Mucosa of gallbladder (tissue), 1 donor: ENCODE data around the gene SERPINB4. TPM values are rescaled to one million over a fixed set of nuclear protein-coding genes. Genes with fewer than 3 reads are reported as not detected.

Source experiments
- DNase-seq: peaks from one replicate; pipeline ENCODE4 v3.0.0-alpha.2; 2020; ENCODE audit warnings: low spot score
- total RNA-seq: library from RNA; stranded (reverse); gene quantifications from one replicate; pipeline ENCODE4 v1.2.1, GENCODE V29; 2021
- donor health status: DM: no; HTN: no; CAD: no.

The SERPINB4 gene
- total RNA-seq, 1 donor from 2014 or later, result not detected

- DNase-seq, result no peak
Measured at GRCh38 chr18:63627819-63628218, 16.2 kb downstream of the SERPINB4 start.

DNA sequence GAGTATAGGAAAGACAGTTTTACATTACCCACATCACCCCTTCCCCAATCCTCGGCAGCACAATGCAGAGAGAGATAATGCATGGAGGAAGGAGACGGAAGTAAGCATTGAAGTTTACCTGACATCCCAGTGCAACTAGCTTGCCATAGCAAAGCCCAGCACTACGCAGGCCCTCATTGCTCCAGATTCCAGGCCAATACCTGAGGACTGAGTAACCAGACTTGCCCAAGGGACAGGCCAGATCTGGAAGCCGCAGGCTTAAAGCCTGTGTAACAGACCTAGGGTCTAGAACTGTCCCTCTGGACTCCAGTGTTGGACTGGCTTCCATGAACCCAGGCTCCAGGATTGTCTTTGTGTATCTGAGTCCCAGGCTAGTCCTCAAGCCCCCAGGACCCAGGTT lies 17.6 kb downstream of the SERPINB4 start:
- no peak for DNase-seq

GRCh38 chr18:63624863-63625262 lies 19.2 kb downstream of the SERPINB4 start:
- no peak for DNase-seq

DNA sequence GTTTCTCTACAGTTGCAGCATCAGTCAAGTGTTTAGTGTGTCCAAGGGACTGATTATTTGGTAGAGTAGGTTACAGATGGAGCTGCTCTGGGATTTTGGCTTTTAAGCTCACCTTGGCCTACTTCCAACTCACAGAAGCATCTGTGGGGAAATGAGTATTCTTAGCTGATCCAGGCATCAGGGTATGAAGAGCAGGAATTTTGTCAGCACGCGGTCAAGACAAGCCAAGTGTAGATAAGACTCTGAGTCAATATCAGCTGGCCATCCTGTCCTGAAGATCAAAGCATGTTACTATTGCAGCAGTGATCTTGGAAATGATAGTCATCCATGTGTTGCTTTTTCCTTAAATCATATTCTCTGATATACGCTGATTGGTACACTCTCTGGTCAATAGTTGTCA lies 24.4 kb downstream of the SERPINB4 start:
- no peak for DNase-seq

DNA sequence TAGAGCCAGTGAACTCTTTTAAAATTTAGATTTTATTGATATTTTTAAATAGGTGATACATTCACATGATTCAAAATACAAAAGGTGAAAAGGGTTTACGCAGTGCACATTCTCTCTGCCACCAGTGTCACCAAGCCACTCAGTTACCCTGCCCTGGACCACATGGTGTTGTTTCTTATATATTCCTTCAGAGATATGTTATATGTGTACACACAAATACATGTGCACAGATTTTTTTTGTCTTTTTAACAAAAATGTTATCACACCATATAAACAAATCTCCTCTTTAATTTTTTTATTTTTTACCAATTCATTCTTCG lies 26.2 kb downstream of the SERPINB4 start:
- DNase-seq, result no peak

DNA sequence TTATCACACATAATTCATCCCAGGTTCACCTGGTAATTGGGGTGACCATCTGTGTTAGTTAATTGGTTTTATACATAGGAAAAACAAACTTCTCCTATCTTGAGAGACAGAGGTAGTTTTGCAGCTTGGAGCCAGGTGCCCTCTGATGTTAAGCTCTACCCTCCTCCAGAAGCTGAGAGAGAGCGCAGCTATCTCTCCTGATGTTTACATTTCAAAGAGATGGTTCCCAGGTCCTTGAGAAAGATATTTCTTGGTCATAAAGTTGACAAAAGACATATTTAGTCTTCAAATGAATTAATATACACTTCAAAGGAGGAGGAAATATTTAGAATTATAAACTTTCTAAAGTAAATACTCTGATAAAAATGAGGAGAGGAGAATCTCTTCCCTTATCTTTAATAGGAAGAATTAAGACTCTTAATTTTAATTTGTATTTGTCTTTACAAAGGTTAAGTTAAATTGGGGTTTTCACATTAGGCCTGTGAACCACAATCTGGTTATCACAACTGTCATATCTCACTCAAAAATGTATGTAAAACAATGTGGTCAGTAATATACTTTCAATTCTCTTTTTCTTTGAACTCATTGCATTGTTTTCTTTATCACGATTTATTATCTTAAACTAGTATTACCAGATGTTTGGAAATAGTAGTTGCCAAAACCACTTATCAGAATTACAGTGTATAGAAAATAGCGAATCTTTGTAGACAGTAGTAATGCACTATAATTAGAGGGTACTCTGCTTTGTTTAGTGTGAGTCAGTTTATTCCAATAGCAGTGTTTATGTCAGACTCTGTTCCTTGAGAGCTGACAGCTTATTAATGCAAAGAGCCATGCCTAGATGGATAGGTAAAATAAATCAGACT lies 26.8 kb downstream of the SERPINB4 start:
- no peak for DNase-seq

DNA sequence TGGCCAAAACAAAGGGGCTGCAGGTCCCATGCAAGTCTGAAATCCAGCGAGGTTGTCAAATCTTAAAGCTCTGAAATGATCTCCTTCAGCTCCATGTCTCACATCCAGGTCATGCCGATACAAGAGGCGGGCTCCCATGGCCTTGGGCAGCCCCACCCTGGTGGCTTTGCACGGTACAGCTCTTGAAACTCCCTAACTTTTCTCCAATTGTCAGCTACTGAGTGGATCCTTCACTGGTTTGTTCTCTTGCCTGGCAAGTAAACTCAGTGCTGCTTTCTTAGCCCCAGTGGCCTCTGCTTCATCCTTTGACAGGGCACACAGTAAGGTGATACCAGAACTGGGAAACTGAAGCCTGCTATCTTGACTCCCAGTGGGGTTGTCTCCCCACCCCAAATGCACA lies 30.6 kb downstream of the SERPINB4 start:
- no peak for DNase-seq

DNA sequence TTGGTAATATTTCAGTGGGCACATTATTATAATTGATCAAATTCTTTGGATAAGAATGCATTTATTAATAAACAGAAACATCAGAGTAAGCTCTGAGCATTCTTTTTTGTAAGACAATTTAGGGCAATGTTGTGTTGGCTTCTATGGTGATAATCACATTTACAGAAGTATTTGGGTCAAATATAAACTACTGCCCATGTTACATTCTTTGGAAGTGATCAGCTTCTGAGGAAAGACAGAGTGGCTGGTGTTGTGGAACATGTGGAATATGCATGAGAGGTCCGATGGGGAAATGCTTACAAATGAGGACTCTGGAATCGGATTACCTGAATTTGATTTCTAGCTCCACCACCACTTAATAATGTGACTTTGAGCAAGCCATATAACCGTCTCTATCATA lies 37.5 kb downstream of the SERPINB4 start:
- no peak for DNase-seq

DNA sequence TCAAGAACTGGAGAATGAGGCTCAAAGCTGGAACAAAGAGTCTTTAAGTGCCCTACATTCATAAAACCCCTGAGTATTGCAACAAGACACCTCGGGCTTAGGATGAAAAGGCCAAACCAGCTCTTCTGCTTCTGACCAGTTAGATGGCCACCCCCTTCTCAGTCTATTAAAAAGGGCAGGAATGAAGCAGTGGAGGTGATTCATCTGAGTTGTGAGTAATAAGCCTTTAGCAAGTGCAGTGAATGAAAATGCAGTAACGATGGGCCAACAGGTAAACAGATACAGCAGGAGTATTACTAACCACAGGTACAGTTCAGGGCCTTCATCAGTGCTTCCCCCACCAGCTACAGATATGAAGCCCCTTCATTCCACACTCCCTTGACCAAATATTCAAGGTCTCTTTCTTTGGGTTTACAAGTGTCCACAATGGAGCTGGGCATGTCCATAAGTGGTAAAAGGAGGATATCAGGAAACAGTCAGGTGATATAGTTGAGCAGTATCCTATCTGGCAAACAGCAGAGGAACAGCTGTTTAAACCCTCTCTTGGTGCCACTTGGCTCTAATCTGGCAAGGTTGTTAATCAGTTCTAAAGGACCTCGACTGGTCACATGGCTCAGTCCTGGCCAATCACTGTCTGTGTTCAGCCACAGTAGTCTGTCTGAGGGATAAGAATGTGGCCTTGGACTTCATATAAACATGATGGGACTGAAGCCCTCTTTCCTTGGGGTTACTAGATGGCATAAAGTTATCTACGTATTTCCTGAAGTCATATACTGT lies 39.1 kb downstream of the SERPINB4 start:
- DNase-seq, result no peak

DNA sequence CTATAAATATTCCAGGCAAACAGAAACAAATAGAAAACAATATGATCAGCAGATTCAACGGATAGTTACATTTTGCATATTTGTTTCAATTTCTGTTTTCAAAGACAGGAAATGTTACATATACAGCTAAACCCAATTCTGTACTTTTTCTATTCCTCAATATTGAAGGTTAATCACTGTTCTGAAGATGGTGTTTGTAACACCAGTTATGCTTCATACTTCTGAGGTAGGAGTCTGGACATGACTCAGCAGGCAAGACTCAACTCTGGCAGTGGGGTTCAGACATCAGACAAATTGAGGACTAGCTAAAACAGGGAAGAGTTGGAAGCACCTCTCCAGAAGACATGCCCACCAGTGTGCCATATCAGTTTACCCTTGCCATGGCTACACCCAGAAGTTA lies 40.3 kb downstream of the SERPINB4 start:
- DNase-seq, result no peak

- no peak for DNase-seq
Measured at GRCh38 chr18:63603355-63603754, 40.7 kb downstream of the SERPINB4 start.

DNA sequence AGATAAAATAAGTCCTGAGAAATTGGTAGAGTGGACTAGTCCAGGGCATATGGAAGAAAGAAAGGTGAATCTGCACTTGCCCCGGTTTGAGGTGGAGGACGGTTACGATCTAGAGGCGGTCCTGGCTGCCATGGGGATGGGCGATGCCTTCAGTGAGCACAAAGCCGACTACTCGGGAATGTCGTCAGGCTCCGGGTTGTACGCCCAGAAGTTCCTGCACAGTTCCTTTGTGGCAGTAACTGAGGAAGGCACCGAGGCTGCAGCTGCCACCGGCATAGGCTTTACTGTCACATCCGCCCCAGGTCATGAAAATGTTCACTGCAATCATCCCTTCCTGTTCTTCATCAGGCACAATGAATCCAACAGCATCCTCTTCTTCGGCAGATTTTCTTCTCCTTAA lies 47.1 kb downstream of the SERPINB4 start:
- no peak for DNase-seq

DNA sequence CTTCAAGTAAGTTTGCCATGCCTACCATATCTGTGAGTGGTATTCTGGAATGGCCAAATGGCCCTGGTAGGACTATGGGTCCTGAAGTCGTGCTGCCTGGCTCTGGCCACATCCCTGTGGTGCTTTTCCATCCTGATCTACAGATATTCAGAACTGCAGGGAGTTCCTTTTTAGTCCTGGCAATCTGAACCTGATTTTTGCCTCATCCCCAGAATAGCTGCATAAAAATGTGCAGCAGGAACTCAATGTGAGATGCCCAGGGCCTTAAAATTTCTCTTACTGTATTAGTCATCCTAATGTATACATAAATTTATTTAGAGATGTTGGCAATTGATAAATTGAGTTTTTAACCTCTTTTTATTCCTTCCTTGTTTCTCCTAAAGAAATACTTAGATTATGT lies 51.6 kb downstream of the SERPINB4 start:
- DNase-seq, result no peak

GRCh38 chr18:63591725-63592124 lies 52.3 kb downstream of the SERPINB4 start:
- DNase-seq, result no peak

DNA sequence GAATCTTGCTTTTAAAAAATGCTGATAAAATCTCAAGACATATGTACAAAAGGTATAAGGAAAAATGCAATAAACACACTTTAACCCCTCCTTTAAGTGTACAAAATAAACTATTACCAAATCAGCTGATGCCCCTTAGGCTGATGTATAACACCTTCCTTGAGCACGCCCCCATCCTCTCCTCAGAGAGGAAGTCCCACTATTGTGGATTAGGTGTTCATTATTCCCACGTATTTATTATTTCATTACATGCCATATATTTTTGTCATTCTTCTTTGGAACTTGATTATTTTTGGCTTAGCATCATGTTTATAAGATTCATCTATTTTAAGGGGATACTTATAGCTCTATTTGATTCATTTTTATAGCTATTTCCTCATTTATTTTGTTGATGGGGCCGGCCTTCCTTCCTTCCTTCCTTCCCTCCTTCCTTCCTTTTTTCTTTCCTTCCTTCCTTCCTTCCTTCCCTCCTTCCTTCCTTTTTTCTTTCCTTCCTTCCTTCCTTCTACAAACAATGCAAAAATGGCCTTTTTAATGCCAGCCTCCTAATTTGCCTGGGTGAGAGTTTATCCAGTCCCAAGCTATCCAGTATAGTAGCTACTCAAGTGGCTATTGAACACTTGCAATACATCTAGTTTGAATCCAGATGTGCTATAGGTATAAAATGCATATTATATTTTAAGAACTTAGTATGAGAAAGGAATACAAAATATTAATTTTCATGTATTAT lies 52.9 kb downstream of the SERPINB4 start:
- no peak for DNase-seq

GRCh38 chr18:63590373-63590772 lies 53.7 kb downstream of the SERPINB4 start:
- DNase-seq, result no peak

GRCh38 chr18:63588909-63589308 lies 55.1 kb downstream of the SERPINB4 start:
- DNase-seq, result no peak

Other genes starting within 250 kb of the SERPINB4 start
- gene VPS4B, start 221.8 kb downstream of the SERPINB4 start, total RNA-seq, result 80.5 TPM
- gene SERPINB5, start 167.3 kb downstream of the SERPINB4 start, total RNA-seq, result 0.14 TPM
- gene SERPINB12, start 101.9 kb downstream of the SERPINB4 start, total RNA-seq, result not detected
- gene SERPINB13, start 56.9 kb downstream of the SERPINB4 start, total RNA-seq, result not detected
- gene SERPINB3, start 17.6 kb upstream of the SERPINB4 start, total RNA-seq, result not detected
- gene SERPINB11, start 58.7 kb upstream of the SERPINB4 start, total RNA-seq, result not detected
- gene SERPINB7, start 131.2 kb upstream of the SERPINB4 start, total RNA-seq, result 0.17 TPM
- not detected for gene SERPINB2, start 243.4 kb upstream of the SERPINB4 start, total RNA-seq